Measurements from ENCODE around the gene EID1. TPM values are rescaled to one million over a fixed set of nuclear protein-coding genes. Genes with fewer than 3 reads are reported as not detected.

The EID1 gene
- total and polyA plus RNA-seq, 2 donors (not counting 3 experiments of a cell fraction or from before 2014, with no cell fraction given): 146 to 155 TPM

DNA sequence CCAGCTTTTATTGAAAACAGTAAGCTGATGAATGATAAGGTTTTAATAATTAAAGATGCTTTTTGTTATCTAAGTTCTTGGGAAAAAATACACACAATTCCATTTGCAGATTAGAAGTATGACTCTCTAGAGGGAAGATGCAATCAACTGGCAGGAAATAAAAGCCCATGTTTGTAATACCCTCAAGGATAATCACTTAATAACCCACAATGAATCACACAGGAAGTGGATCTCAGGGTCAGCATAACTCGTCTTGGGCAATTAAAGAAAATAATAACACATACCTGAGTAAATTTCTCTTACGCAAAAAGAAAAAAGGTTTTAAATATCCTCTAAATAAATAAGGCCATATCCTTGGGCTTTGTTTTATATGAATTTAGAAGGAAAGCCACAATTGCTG is 9.4 kb upstream of the EID1 start:
- dilution Hi-C loops (cut with MboI; ENCODE audit: extremely low pct_ligation_motif_present, low sequenced_read_pairs) (no loop called here), intact Hi-C loops (cut with micrococcal nuclease) (loop anchor here (2.0 kb wide), 1 partner anchor 94 kb away; the partner anchor contains the start of gene SHC4)
- FAIRE-seq: peak; percentile 81

DNA sequence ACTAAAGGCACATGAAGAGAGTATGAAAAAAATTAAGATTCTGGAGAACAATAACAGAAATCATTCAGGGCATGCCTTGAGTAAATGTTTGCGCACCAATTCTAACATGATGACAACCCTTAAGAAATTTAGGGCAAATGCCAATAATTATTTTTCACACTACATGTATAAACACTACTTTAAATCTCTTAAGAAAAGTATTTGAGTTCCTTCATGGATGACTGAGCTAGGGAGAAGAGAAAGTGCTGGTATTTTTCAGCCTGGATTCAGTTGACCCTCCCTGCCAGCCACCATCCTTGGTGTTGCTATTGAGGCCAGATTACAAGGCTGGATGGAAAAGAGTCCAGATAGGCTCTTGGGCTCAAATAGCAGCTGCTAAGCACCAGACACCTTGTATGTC is 8.0 kb upstream of the EID1 start:
- Histone ChIP-seq H3K4me2 (ENCODE audit: insufficient read depth, low read length) (no peak overlapping the region), H3K9ac (replicated peaks; ENCODE audit: extremely low read depth, insufficient read depth, low read length) (no peak overlapping the region), H3K4me3 (replicated peaks in 1 of 3; ENCODE audit: insufficient read depth in 1 of 3, low read depth in 1 of 3, low read length in 3 of 3) (no peak overlapping the region), H3K4me1 (ENCODE audit: control insufficient read depth, extremely low read depth, insufficient read depth, low read length) (peaks cover 12% of the 10 kb centered on the region), H3K36me3 (ENCODE audit: control insufficient read depth in 2 of 2, extremely low read depth in 1 of 2, insufficient read depth in 2 of 2, low read length in 2 of 2) (no peaks in the 10 kb centered on the region), H3K9me3 (replicated peaks; ENCODE audit: control insufficient read depth, insufficient read depth, low read length) (no peaks in the 10 kb centered on the region), H3K27me3 (ENCODE audit: control insufficient read depth in 2 of 2, insufficient read depth in 2 of 2, low read length in 2 of 2) (peaks cover 9 to 11% of the 10 kb centered on the region in 2 experiments), H3K27ac (ENCODE audit: insufficient read depth, low read depth, low read length) (no peak overlapping the region), H4K20me1 (replicated peaks; ENCODE audit: control insufficient read depth, extremely low read depth, insufficient read depth, low read length) (no peaks in the 10 kb centered on the region), H3K79me2 (ENCODE audit: control insufficient read depth, insufficient read depth, low read length) (no peaks in the 10 kb centered on the region), H2AFZ (ENCODE audit: low read depth, low read length) (no peak overlapping the region), H3K9me1 (replicated peaks; ENCODE audit: control insufficient read depth, extremely low read depth, insufficient read depth, low read length) (no peaks in the 10 kb centered on the region)
- no TSS peak for BruUV-seq (replicated peaks)
- peak; percentile 35 for FAIRE-seq
- dilution Hi-C loops (cut with MboI; ENCODE audit: extremely low pct_ligation_motif_present, low sequenced_read_pairs) (no loop called here), intact Hi-C loops (cut with micrococcal nuclease) (loop anchor here (2.0 to 10.0 kb wide), 2 partner anchors 93 to 1485 kb away; partner anchors contain the start of genes GABPB1 and SHC4)
- DNase-seq (ENCODE audit: low read depth, low spot score): no peak
- ChIA-PET POLR2A (no interaction called here), CTCF (interaction anchor here (1.0 to 1.2 kb wide), 3 partner anchors 8 to 1275 kb away, joined by 3 to 5 read pairs (median 4); no protein-coding TSS in a partner anchor)
- no peak for TF ChIP-seq EZH2 (IDR thresholded peaks at IDR 0.05; ENCODE audit: borderline replicate concordance, low read depth, low read length, severe bottlenecking)
- TF ChIP-seq MAX (IDR thresholded peaks at IDR 0.05; ENCODE audit: insufficient read depth, insufficient read length): no peak
- TF ChIP-seq JUN (IDR thresholded peaks at IDR 0.05; ENCODE audit: borderline replicate concordance, insufficient read depth, insufficient read length, low read depth): no peak
- no peak for TF ChIP-seq POLR2A (IDR thresholded peaks at IDR 0.05; ENCODE audit: low read depth, low read length)
- TF ChIP-seq MYC (IDR thresholded peaks at IDR 0.05; ENCODE audit: low read depth, low read length): no peak
- TF ChIP-seq GATA2 (IDR thresholded peaks at IDR 0.05; ENCODE audit: insufficient read depth, insufficient read length, low read depth, low read length): no peak
- TF ChIP-seq POLR2AphosphoS5 (IDR thresholded peaks at IDR 0.05; ENCODE audit: insufficient read depth, low read depth, low read length): no peak
- TF ChIP-seq, protein P1, sequence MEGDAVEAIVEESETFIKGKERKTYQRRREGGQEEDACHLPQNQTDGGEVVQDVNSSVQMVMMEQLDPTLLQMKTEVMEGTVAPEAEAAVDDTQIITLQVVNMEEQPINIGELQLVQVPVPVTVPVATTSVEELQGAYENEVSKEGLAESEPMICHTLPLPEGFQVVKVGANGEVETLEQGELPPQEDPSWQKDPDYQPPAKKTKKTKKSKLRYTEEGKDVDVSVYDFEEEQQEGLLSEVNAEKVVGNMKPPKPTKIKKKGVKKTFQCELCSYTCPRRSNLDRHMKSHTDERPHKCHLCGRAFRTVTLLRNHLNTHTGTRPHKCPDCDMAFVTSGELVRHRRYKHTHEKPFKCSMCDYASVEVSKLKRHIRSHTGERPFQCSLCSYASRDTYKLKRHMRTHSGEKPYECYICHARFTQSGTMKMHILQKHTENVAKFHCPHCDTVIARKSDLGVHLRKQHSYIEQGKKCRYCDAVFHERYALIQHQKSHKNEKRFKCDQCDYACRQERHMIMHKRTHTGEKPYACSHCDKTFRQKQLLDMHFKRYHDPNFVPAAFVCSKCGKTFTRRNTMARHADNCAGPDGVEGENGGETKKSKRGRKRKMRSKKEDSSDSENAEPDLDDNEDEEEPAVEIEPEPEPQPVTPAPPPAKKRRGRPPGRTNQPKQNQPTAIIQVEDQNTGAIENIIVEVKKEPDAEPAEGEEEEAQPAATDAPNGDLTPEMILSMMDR (IDR thresholded peaks at IDR 0.05; ENCODE audit: extremely low read depth in 1 of 2, insufficient read depth in 1 of 2, low read depth in 1 of 2, low read length in 2 of 2): no peak
- no peak for TF ChIP-seq FOS (IDR thresholded peaks at IDR 0.05; ENCODE audit: borderline replicate concordance, insufficient read depth, low read length)

More for the DNA sequence above, 9.4 kb upstream of the EID1 start:
- Histone ChIP-seq H3K4me1 (ENCODE audit: control insufficient read depth, extremely low read depth, insufficient read depth, low read length) (peaks cover 12% of the 10 kb centered on the region), H3K4me3 (replicated peaks in 1 of 3; ENCODE audit: insufficient read depth in 1 of 3, low read depth in 1 of 3, low read length in 3 of 3) (no peak overlapping the region), H3K9ac (replicated peaks; ENCODE audit: extremely low read depth, insufficient read depth, low read length) (no peak overlapping the region), H2AFZ (ENCODE audit: low read depth, low read length) (no peak overlapping the region), H3K27me3 (ENCODE audit: control insufficient read depth in 2 of 2, insufficient read depth in 2 of 2, low read length in 2 of 2) (peaks cover 4 to 11% of the 10 kb centered on the region in 2 experiments), H3K79me2 (ENCODE audit: control insufficient read depth, insufficient read depth, low read length) (no peaks in the 10 kb centered on the region), H4K20me1 (replicated peaks; ENCODE audit: control insufficient read depth, extremely low read depth, insufficient read depth, low read length) (no peaks in the 10 kb centered on the region), H3K9me3 (replicated peaks; ENCODE audit: control insufficient read depth, insufficient read depth, low read length) (no peaks in the 10 kb centered on the region), H3K36me3 (ENCODE audit: control insufficient read depth in 2 of 2, extremely low read depth in 1 of 2, insufficient read depth in 2 of 2, low read length in 2 of 2) (no peaks in the 10 kb centered on the region), H3K9me1 (replicated peaks; ENCODE audit: control insufficient read depth, extremely low read depth, insufficient read depth, low read length) (no peaks in the 10 kb centered on the region), H3K4me2 (ENCODE audit: insufficient read depth, low read length) (peak overlapping the region; percentile 37), H3K27ac (ENCODE audit: insufficient read depth, low read depth, low read length) (no peak overlapping the region)
- CTCF ChIA-PET: interaction anchor here (0.8 to 2.5 kb wide), 5 partner anchors 9 to 1277 kb away, joined by 3 to 7 read pairs (median 4); partner anchors contain the start of gene EID1
- TF ChIP-seq GATA2 (IDR thresholded peaks at IDR 0.05; ENCODE audit: insufficient read depth, insufficient read length, low read depth, low read length) (peak; percentile 65), POLR2AphosphoS5 (IDR thresholded peaks at IDR 0.05; ENCODE audit: insufficient read depth, low read depth, low read length) (no peak), JUN (IDR thresholded peaks at IDR 0.05; ENCODE audit: borderline replicate concordance, insufficient read depth, insufficient read length, low read depth) (peak; percentile 32), POLR2A (IDR thresholded peaks at IDR 0.05; ENCODE audit: low read depth, low read length) (no peak), FOS (IDR thresholded peaks at IDR 0.05; ENCODE audit: borderline replicate concordance, insufficient read depth, low read length) (peak; percentile 65), MYC (IDR thresholded peaks at IDR 0.05; ENCODE audit: low read depth, low read length) (no peak)
- no TSS peak for BruUV-seq (replicated peaks)
- peak; percentile 35 for DNase-seq (ENCODE audit: low read depth, low spot score)
- POLR2A ChIA-PET: no interaction called here
